ENCODE data around the gene SLC25A19.
"Not testable (repeated sequence)": the region's sequence is repeated elsewhere in the genome, so short reads cannot be mapped to it uniquely, and the experiment has no call there.

The SLC25A19 gene

GRCh38 chr17:75301049-75301448 is 11.8 kb upstream of the SLC25A19 start:
- DNase-seq = no peak

GRCh38 chr17:75300280-75300679 is 11.0 kb upstream of the SLC25A19 start:
- DNase-seq = no peak

GRCh38 chr17:75295201-75296158 is 6.2 kb upstream of the SLC25A19 start:
- DNase-seq = no peak

- not testable (repeated sequence) for DNase-seq
These were observed 3.7 kb upstream of the SLC25A19 start for GRCh38 chr17:75292810-75293448.

- no peak for DNase-seq
These were observed 652 bp upstream of the SLC25A19 start for GRCh38 chr17:75289832-75290337.

GRCh38 chr17:75288770-75289114 is 491 bp downstream of the SLC25A19 start:
- peak; percentile 89 for DNase-seq

GRCh38 chr17:75288359-75288758 is 874 bp downstream of the SLC25A19 start:
- no peak for DNase-seq

- DNase-seq = no peak
These were observed 2.0 kb downstream of the SLC25A19 start for GRCh38 chr17:75287221-75287620.

GRCh38 chr17:75285123-75285522 is 4.1 kb downstream of the SLC25A19 start:
- DNase-seq = no peak

- not testable (repeated sequence) for DNase-seq
These were observed 9.0 kb downstream of the SLC25A19 start for GRCh38 chr17:75280189-75280588.

- no peak for DNase-seq
These were observed 11.6 kb downstream of the SLC25A19 start for GRCh38 chr17:75277664-75278071.

- no peak for DNase-seq
These were observed 15.1 kb downstream of the SLC25A19 start for GRCh38 chr17:75273977-75274708.

GRCh38 chr17:75272848-75273184 is 16.4 kb downstream of the SLC25A19 start:
- DNase-seq = no peak

GRCh38 chr17:75271955-75272847 is 17.0 kb downstream of the SLC25A19 start:
- peak; percentile 29 for DNase-seq

- peak; percentile 74 for DNase-seq
These were observed 17.8 kb downstream of the SLC25A19 start for GRCh38 chr17:75271233-75271954.

- no peak for DNase-seq
These were observed 18.3 kb downstream of the SLC25A19 start, which contains the start of gene MIF4GD for GRCh38 chr17:75270966-75271232. Gene MIF4GD, minus strand, starts transcription at chr17:75271231. Its CDS starts 1,036 bp downstream, at chr17:75270195.

GRCh38 chr17:75270218-75270965 is 18.8 kb downstream of the SLC25A19 start:
- DNase-seq = peak; percentile 79

GRCh38 chr17:75269844-75270217 is 19.4 kb downstream of the SLC25A19 start:
- peak; percentile 36 for DNase-seq

- DNase-seq = no peak
These were observed 21.6 kb downstream of the SLC25A19 start for GRCh38 chr17:75267411-75268232.

GRCh38 chr17:75267153-75267410 is 22.2 kb downstream of the SLC25A19 start:
- no peak for DNase-seq

All from NCI-H2171 treated with DMSO at 0.1 percent for 48 hours (cell line).